Fibroblast of skin of left biceps (primary cell): Measurements from ENCODE around the gene CISD3.
A peak's percentile ranks its signal among the peaks of the same experiment; 100 is the strongest.

ENCODE experiments used
- DNase-seq, 2 experiments: peaks; one replicate each; pipeline ENCODE4 v3.0.0-alpha.2; 2013; ENCODE audit warnings: low read depth in 2 of 2

Gene CISD3

GRCh38 chr17:38727736-38728135 lies 2.4 kb upstream of the CISD3 start:
- DNase-seq, result no peak

DNA sequence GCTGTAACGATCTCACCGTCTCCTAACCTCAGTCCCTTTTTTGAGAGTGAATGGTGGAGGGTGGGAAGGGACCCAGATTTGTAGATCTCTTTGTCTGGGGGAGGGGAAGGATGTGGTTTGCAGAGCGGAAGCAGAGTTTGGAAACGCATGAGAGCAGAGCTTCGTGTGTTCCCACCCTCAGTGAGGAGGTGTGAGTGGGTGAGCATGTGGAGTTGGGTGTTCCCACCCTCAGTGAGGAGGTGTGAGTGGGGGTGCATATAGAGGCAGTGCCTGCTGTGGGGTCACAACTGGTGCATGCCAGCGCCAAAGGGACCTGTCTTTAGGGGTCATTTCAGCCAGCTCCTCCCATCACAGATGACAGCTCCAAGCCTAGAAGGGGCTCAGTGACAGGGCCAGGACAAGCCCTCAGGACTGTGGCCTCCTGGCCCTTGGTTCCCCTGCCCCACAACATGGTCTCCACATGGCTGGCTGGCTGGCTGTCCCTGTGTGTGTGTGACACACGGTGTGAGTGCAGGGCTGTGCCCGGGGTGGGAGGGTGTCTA lies 1.8 kb upstream of the CISD3 start:
- no peak for DNase-seq

DNA sequence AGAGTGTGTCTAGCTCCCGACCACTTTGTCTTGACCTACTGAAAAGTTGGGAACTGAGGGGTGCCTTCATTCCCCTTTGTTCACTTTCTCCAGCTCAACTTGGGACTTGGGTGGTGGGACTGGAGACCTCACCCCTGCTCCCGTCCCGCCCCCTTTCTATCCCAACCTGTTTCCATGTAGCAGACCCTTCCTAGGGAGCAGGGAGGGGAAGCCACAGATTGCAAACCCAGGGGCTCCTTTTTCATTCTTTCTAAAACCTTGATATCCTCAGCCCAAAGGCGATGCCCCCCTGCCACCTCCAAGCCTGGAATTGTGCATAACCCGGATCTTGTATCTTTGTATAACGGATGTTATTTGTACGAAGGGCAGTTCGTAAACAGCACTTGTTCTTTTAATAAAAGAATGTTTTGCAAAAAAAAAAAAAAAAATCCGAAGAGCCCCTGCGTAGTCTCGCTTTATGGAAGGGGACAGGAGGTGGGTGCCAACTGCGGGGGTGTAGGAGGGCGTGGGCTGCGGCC lies 714 bp upstream of the CISD3 start:
- no peak for DNase-seq

- DNase-seq, result no peak
Measured at GRCh38 chr17:38730526-38731379, 612 bp downstream of the CISD3 start.

DNA sequence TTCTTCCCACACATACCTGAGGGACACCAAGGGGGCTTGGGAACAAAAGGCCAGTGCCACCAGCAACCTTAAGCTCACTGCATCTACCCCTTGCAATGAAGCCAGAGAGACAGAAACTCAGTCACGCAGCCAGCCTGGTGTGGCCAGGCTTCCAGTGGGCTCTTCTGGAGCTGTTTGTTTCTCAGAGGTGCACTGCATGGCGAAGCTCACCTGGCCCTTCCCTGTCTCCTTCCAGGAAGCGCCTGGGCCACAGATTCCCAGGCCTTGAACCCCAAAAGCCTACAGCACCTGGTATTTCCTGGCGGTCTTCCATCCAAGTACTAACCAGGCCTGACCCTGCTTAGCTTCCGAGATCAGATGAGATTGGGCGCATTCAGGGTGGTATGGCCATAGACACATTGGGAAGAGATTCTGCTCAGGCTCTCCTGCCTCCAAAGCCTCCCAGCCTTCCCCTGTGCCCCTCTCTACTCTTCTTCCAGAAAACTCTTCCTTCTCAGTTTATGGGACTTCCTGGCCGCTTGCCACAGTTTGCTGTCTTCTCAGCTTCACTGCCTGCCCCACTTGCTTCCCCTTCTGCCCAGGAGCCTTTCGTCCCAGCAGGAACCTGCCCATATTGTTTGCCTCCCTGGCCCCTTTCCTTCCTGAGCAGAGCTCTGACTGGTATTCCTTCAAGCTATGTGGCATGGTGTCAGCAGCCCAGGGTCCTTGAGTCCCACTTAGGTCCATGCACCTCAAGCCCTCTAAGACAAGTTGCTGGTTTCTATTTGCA lies 1.6 kb downstream of the CISD3 start:
- DNase-seq, result no peak

DNA sequence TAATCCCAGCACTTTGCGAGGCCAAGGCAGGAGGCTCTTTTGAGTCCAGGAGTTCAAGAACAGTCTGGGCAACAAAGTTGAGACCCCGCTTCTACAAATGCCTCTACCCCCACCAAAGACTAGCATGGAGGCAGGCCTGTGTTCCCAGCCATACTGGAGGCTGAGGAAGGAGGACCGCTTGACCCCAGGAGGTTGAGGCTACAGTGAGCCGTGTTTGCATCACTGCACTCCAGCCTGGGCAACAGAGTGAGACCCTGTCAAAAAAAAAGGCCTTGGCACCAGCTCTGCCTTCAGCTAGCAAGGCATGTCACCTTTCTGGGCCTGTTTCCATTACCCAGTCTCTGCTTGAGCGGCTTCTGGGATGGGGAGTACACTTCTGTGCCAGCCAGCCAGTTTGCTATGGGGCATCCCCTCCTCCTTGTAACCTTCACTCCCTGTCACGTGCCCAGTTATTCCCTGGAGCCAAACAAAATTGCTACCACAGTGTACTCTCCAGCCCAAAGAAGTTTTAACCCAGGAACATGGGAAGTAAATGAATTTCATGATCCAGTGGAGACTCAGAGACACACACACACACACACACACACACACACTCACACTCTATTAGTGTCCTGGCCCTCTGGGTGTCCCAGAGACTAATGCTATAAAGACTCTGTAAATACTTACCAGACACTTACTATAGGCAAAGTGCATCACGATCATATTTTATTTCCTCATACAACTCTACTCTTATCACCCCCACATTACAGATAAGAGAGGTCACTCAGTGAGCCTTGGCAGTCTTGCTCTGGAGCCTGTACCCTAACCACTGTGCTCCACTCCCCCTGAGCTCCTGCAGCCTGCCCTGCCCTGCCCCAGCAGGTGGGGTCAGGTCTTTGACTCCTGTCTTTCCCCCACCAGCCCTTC lies 2.5 kb downstream of the CISD3 start:
- no peak for DNase-seq

- no peak for DNase-seq
Measured at GRCh38 chr17:38733282-38733981, 3.3 kb downstream of the CISD3 start.

DNA sequence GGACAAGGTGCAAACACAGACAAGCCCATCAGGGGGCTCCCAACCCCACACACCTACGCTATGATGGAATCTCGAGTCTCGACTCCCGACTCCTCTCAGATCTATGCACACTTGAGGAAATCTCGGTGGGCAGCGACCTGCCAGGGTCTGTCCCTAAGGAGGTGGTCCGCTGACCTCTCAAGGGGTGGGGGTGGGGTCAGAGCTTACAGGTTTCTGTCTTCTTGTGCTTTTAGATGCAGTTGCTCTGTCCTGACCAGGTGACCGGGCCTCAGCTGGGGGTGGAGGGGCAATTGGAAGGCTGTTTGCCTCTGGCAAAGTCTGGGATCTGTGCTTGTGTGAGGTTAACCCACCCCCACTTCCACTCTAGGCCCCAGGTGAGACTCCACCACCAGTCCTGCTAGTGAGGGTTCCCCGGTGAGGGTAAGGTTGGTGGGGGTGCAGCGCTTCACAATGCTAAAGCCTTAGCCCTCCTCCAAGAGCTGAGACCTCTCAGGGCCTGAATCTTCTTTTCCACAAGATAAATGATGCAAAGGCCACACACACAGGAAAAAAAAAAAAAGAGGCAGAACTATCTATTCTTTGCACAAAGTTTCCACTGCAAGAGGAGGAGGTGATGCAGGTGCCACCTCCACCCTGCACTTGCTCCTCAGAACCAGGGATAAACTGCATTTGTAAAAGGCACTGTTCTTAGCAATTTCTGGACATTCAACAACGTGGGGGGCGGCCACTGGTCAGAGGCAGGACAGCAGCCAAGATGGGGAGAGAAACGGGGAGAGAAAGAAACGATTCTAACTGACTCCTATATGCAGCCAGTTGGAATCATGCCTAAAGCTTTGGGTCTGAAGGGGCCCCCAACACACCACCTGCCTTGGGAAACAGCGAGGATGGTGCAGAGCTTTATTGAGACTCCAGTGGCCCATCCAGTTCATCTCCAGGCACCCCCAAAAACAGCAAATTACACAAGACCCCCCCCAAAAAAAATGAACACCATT lies 4.1 kb downstream of the CISD3 start:
- DNase-seq, result no peak

GRCh38 chr17:38735161-38735997 lies 5.2 kb downstream of the CISD3 start:
- no peak for DNase-seq

DNA sequence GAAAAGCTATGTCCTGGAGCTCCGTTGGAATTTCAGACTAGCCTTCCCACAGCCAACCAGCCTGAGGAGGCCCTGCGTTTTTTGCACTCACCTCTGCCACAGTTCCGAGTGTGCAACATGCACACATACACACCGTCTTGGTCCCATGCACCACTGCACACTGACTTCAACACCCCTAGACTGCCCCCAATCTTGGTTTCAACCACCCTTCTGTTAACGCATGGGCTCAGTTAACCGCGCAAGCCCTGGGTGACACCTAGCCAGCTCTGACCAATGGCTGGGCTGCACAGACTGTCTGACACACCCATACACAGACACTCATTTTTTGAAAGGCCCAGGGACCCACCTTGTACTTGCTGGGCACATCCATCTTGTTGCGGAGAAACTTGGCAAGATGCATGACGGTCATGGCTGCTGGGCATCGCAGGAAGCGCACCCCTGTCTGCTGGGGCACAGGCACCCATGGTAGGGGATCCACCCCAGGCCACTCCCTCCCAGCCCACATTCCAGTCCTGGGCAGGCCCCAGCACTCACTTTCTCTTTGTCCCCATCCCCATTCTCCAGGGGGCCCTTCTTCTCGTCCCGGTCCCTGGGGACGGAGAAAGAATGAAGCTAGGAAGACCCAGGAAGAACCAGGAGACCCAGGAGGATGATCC lies 8.0 kb downstream of the CISD3 start:
- DNase-seq, result no peak

- DNase-seq, result no peak
Measured at GRCh38 chr17:38738686-38739085, 8.5 kb downstream of the CISD3 start.

DNA sequence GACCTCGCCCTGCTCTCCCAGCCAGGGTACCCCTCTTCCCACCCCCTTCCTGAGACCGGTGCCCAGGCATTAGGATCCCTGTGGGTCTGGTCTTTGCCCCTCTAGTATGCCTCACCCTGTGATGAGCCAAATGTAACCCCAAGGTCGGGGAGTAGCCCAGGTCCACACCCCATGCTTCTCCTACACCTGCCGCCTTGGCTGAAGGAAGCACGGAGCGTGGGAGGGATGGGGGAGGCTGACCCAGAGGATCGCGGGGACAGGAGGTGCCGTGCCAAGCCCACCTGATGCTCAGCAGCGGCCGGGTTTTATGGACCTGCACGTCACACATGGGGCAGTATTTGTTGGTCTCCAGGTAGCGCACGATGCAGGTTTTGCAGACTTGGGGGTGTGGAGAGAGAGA lies 9.2 kb downstream of the CISD3 start:
- DNase-seq, result no peak

- DNase-seq, result no peak
Measured at GRCh38 chr17:38740044-38740443, 9.9 kb downstream of the CISD3 start.

- no peak for DNase-seq
Measured at GRCh38 chr17:38740806-38741205, 10.7 kb downstream of the CISD3 start.

GRCh38 chr17:38741461-38741860 lies 11.3 kb downstream of the CISD3 start:
- DNase-seq, result no peak

GRCh38 chr17:38741921-38742410 lies 11.8 kb downstream of the CISD3 start:
- DNase-seq, result no peak

GRCh38 chr17:38742411-38743308 lies 12.5 kb downstream of the CISD3 start:
- peak; percentile 81 to 82 for DNase-seq
